Endometrial microvascular endothelial cells (primary cell): ENCODE results near the gene S100P. TPM values are rescaled to one million over a fixed set of nuclear protein-coding genes. Genes with fewer than 3 reads are reported as not detected.

ENCODE experiments used
- in situ Hi-C: cut with HindIII; loops from 2 replicates; pipeline ENCODE4 v1.10.0; 2017; ENCODE audit warnings: low sequenced_read_pairs, low pct_unique_long_range_greater_than_20kb; ENCODE audit errors: inconsistent ontology term
- total RNA-seq: library from RNA; depleted of rRNA; stranded (reverse); fragments of >200 nt; gene quantifications from one replicate; pipeline ENCODE4 v1.2.3, GENCODE V29; 2015; ENCODE audit errors: inconsistent ontology term

The S100P gene
- total RNA-seq, 1 donor from 2014 or later, result not detected

DNA sequence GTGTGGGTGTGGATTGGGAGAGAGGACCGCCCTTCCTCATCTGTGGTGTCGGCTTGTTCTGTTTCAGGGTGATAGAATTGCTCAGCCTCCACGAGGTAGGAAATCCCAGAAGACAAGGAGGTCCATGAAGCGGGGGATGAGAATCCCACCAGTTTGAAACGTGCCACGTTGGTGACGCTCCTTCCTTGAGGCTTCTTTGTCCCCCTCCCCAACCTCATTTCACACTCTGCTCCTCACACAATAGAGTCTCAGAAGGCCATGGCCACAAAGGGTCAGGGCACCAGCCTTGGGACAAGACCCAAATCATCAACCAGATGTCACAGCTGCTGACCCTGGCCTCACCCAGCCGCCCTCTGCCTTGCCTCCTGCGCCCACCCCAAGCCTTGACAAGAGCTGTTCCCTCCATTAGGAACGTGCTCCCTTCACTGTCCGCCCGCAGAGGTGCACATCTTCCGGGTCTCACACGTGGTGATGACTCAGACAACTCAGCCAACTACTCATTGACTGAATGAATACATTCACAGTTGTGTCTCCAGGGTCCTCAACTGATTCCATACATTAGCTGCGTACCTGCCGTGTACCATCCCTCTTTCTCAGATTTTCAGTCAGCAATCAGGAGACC lies 40.6 kb downstream of the S100P start:
- in situ Hi-C loops, result no loop called here

GRCh38 chr4:6739920-6740319 lies 46.2 kb downstream of the S100P start:
- in situ Hi-C loops, result no loop called here

GRCh38 chr4:6740347-6740746 lies 46.7 kb downstream of the S100P start:
- in situ Hi-C loops, result no loop called here

GRCh38 chr4:6742507-6742906 lies 48.8 kb downstream of the S100P start:
- in situ Hi-C loops, result no loop called here

DNA sequence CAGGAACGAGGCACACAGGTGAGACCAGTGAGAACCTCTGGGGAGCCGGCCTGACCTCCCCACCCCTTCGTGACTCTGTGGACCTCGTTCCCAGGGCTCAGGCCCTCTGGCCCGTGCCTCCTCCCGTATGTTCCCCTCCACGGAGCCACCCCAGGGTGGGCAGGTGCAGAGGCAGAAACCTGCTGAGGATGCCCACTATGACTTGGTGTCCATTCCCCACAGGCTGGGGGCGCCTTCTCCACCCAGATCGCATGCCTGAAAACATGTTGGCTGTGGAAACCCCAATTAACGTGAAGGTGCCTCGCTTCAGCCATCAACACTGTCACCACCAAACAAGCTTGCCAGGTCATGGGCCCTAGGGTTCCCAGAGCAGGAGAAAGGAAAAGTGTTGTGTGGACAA lies 49.3 kb downstream of the S100P start:
- in situ Hi-C loops, result no loop called here

Other genes starting within 250 kb of the S100P start
- gene PPP2R2C, start 221.3 kb upstream of the S100P start, total RNA-seq, result not detected
- gene MAN2B2, start 118.7 kb upstream of the S100P start, total RNA-seq, result 20.4 TPM
- 355 TPM for gene MRFAP1, start 53.2 kb upstream of the S100P start, total RNA-seq
- 48.1 TPM for gene MRFAP1L1, start 16.0 kb downstream of the S100P start, total RNA-seq
- 10.1 TPM for gene BLOC1S4, start 22.3 kb downstream of the S100P start, total RNA-seq
- gene KIAA0232, start 88.8 kb downstream of the S100P start, total RNA-seq, result 7.4 TPM
- gene TBC1D14, start 215.9 kb downstream of the S100P start, total RNA-seq, result 14.5 TPM